Renal cortical epithelial cell (primary cell): Measurements from ENCODE around the gene RALGPS1. TPM values are rescaled to one million over a fixed set of nuclear protein-coding genes. Genes with fewer than 3 reads are reported as not detected.
A peak's percentile ranks its signal among the peaks of the same experiment; 100 is the strongest.

Experiments
- DNase-seq: peaks from one replicate; pipeline ENCODE4 v3.0.0-alpha.2; 2011; ENCODE audit warnings: low read depth
- total RNA-seq: library from RNA; depleted of rRNA; stranded (reverse); fragments of >200 nt; gene quantifications from 2 replicates; pipeline ENCODE4 v1.2.3, GENCODE V29; 2014

Gene RALGPS1
- total RNA-seq, 1 donor from 2014 or later = 5.4 TPM

DNA sequence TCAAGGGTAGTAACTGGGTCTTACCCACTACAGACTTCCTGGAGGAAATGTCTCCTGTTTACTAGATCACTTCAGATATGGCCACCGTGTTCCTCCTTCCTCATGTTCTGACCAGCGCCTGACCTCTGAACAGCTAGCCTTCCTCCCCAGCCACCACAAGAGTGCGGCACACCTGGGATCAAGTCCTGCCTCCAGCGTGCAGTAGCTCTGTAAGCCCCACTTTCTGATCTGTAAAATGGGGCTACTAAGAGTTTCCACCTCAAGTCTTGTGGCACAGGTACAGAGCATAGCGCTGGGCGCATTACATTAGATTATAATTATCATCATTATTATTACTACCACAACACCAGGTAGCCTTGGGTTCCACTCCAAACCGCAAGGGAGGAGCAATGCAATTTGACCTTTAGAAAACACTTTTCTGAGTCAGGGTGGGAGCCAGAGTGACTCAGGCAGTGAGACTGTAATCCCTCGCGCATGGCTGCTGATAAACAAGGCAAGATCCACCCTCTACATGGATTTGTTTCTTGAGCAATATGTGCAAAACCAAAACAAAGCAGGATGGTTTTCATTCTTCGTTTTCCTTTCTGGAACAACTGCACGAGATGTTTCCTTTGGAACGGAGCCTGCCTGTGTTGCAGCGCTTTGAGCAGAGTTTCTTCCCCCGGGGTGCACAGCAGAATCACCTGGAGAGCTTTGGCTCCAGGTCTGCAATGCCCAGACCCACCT is 272.8 kb downstream of the RALGPS1 start:
- peak; percentile 99 for DNase-seq

DNA sequence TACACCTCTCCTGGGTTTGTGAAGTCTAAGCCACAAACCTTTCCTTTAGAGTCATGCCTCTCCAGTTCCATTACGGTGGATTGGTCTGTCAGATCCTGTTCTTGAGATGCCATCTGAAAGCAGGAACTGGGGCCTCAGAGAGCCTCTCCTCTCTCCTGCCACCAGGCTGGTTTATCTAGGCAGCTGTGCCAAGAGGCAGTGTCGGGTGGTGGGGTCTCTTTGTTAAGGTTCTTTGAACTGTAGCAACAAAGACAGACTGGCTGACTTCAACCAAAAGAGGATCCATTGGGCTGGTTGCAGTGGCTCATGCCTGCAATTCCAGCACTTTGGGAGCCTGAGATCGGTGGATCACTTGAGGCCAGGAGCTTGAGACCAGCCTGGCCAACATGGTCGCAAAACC is 273.8 kb downstream of the RALGPS1 start:
- DNase-seq = no peak

DNA sequence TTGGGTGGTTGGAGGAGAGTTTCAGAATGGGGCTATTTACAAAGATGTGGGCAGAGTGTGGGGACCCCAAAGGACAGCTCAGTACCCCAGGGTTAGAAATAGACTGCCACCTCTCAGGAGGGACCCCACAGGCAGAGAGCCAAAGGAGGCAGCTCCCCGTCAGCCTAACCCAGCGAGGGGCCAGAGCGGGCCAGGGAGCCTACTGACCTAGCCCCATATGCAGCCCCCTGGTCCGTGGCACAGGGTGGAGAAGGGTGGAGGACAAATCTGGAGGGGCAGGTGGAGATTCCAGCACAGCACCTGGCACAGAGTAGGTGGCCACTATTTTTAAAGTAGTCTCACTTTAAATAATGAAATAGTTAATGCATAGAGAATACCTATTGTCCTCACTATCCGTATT is 275.0 kb downstream of the RALGPS1 start:
- DNase-seq = no peak

DNA sequence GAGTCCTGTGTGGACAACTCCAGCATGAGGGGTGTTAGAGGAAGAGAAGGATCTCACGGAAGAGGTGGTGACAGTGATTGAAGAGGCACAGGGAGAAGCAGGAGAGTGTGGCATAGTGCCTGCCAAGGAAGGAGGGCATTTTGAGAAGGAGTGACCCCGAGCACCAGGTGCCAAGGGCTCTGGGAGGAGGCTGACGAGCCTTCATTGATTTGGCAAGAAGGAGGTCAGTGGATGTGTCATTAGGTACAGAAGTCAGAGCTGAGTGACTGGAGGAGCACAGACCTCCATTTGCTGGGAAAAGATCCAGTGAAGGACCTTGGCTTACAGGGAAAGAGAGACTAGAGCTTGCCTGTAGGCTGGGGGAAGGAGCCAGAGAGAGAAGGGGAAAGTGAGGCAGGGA is 278.2 kb downstream of the RALGPS1 start:
- DNase-seq = no peak

DNA sequence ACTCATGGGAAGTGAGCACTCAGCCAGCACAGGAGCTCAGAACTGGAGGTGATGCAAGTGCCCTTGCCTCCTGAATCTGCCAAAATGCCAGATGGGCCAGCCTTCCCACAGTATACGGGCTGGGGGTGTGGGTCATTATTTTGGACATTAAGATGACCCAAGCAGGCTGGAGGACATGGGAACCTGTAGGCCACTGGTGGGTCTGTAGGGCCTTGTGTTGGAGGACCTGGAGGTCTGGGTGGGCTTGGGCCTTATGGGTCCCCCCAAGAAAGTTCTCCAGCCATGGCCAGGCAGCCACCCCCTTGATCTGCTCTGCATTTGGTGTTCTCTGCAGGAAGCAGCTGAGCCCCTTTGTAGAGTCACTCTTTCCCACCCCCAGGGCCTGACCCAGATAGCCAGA is 278.9 kb downstream of the RALGPS1 start:
- no peak for DNase-seq

DNA sequence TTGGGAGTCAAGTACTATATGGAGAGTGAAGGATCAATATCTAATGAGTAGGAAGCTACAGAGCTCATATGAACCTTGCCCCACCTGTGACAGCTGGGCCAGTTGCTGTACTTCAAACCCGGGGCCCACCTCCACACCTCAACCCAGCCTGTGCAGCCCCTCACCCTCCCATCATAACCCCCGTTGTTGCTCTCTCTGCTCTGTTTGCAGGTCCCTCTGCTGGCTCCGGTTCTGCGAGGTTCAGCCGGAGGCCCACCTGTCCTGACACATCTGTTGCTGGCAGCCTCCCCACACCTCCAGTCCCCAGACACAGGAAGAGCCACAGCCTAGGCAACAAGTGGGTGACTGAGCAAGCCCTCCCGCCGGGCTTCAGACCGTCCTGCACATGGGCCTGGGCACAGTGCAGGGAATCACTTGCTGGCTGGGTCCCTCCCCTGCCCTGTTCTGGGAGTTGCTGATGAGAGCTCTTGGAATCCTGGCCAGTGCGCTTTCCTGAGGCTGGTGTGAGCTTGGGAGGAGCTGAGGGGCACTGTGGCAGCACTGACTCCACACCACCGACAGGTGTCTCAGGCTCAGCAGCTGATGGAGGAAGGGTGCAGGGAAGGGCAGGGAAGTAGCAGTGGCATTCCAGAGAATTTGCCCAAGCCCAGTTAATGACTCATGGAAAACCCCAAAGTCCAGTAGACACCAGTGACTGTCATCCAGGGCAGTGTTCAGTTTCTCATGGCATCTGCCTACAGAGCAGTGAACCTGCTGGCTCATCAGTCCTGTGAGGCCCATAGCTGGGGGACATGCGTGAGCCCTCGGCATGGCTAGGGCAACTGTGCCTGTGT is 280.5 kb downstream of the RALGPS1 start:
- peak; percentile 80 for DNase-seq

DNA sequence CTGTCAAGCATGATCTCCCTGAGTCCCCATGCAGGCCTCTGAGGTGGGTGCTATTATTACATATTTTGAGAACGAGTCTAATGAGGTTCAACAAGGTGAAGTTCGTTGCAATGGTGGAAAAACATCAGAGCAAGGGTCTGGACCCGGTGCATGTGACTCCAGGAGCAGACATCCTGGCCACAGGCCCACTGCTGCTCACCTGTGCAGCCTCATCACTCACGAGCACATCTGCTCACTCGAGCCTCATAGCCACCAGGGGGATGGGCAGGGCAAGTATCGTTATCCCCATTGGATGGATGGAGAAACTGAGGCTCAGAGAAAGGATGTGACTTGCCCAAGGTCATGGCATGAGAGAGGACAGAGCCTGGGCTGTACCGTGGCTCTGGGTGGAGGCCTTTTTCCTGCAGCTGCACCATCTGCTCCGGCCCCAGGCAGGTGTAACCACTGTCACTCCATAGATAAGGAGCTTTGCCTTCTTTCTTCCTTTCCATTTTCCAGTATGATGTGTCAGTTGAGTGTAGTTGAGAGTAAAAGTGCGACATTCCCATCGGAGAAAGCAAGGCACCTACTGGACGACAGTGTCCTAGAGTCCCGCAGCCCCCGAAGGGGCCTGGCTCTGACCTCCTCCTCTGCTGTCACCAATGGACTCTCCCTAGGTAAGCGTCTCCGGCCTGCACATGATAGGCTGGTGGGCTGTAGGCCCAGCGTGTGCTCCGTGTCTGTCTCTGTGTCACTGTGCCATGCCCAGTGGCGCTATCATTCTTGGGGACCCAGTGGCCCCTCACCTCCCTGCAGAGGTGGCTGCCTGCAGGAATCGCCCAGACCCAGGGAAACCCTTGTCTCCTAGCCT is 281.6 kb downstream of the RALGPS1 start:
- DNase-seq = no peak

DNA sequence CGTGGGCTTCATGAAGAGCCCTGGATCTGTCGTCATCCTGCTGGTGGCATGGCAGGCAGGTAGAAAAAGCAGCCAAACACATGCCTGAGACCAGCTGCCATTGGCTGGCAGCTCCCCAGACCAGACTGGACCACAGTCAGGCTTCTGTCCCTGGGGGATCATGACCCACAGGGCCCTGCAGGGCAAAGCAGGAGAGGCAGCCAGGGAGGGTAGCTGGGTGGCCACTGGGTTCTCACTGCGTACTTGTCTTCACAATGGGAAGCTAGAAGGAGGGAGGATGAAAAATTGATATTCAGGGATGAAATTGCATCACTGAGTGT is 282.2 kb downstream of the RALGPS1 start:
- DNase-seq = no peak

DNA sequence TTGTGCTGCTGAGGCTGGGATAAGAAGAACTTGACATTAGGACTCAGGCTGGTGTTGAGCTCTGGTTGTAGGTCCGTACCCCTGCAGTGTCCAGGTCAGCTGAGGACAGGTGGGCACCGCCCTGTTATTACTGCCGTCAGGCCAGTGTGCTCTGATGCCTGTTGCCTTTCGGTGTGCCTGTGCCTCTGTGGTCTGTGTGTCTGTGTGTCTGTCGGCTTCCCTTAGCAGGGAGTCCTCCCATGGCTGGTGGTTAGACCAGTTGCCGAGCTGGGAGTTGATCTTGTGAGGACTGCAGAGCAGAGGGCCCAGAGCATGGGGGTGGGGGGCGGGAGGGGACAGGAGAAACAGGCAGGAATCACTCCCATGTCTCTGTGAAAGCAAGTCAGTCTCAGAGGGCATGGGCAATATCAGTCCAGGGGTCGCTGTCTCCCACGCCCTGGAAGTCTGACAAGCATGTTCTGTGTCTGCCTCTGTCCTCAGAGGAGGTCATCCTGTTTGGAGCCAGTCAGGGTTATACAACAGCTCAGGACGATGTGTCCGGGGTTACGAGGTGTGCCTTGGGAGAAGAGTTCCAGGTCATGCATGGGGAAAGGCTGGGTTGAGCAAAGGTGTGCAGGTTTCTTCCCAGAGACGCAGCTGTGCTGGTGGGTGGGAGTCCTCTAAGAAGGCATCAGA is 282.7 kb downstream of the RALGPS1 start:
- no peak for DNase-seq

DNA sequence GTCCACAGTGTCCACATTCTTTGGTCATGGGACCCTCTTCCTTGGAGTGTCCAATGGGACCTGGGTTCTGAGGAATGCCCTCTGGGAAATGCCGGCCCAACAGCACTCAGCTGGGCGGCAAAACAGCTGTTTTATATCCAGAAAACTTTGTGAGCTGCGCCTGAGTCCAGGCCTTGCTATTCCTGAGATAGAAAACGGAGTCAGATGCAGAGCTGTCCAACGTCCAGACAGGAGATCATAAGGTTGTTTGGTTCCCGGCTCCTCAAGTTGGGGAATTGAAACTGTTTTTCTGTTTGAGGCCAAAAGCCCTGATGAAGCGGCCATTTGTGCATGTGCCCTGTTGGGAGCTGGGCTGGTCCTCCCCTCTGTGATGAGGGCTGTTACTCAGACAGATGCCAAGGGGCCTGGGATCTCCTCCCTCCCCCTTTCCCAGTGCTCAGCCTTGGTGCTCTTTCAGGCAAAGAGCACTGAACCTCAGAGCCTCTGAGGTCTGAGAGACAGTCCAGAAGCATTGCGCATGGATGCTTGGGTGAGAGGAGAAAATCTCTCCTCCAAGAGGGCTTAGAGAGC is 283.4 kb downstream of the RALGPS1 start:
- no peak for DNase-seq

DNA sequence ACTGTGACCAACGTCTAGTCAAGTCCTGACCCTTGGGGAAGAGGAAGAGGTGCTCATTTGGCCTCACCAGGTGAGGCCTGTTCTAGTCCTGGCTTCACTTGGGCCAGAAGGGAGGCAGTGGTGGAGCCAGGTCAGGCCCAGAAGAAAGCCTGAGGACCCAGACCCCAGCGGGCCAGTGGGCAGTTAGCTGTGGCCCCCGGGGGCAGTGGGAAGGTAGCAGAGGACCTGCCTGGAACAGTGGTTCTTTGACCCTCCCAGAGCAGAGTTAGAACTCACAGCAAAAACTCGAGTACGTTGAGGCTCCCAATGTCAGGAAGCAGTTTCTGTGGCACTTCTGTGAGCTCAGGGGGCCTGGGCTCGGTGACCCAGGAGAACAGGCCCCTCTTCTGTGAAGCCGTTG is 284.0 kb downstream of the RALGPS1 start:
- no peak for DNase-seq

DNA sequence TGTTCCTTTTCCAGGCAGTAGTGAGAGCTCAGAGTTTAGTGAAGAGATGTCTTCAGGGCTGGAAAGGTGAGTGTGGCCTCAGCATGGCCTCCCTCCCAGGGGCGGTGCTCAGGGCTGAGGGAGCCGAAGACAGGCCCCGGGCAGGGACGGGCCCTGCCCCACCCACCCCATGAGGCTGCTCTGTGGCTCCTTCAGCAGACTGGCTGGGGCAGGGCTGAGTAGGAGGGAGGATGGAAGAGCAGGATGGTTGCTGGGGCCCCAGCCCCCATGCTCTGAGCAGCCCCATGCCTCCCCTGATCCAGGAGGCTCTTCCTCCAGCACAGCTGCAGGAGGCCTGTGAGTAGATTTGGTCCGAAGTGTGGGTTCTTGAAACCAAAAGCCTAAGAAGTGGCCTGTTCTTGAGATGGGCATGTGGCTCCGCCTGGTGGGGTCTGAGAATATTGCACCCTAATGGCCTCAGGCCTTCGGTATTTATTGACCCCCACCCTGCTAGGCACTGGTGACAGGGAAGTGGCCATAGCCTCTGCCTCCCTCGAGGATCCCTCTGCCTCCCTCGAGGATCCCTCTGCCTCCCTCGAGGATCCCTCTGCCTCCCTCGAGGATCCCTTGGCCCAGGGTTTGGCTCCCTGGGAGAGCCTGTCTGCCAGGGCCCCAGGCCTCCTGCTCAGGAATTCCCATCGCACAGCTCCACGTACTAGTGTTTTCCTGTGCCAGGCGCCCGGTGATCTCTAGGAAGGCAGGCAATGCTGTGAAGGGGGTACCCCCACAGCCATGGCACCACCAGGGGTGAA is 284.6 kb downstream of the RALGPS1 start:
- DNase-seq = peak; percentile 70

DNA sequence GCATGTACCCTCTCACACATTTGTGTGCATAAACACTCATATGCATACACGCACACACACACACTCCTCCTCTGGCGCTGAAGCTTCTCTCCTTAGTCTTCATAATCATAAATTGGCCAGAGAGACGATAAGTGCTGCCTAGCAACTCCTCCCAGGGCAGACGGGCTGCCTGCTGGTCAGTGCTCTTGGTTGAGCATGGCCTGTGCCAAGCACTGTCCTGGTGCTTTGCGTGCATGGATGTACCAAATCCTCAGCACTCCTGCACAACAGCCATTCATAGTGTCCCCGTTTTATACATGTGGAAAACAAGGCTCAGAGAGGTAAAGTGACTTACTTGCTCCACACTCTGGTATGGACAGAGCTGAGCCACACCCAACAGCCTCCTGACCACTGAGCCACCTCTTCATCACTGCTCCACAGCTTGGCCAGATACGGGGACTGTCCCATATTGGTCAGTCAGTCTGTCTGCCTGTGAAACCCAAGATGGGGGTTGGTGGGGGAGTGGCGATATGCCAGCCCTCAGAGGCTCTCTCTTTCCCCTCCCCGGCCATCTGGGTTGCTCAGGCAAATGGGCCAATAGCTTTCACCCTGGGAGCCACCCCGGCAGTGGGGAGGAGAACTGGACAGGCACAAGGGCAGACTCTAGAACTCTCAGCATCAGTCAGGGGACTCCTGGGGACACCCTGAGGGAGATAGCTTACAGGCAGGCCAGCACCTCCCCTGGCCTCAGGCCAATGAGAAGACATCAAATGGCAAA is 285.7 kb downstream of the RALGPS1 start:
- DNase-seq = no peak

DNA sequence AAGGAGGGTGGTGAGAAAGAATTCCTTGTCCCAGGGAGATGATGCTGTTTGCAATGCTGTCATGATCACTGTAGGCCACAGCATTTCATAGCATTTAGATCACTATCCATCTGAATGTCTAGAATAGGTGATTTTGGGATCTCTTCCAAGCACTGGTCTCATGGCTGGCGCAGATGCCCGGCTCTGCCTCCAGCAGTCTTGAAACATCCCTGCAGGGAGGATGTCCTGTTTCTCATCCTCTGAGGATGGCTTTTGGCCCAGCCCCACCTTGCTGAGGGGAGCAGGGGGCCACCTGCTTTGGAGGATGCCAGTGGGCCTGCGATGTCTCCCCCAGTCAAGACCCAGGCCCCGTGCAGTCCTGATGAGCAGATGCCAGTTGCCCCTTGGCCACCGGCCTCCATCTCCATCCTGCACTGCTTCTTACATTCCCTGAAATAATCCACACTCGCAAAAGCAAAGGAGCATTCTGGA is 286.5 kb downstream of the RALGPS1 start:
- no peak for DNase-seq

DNA sequence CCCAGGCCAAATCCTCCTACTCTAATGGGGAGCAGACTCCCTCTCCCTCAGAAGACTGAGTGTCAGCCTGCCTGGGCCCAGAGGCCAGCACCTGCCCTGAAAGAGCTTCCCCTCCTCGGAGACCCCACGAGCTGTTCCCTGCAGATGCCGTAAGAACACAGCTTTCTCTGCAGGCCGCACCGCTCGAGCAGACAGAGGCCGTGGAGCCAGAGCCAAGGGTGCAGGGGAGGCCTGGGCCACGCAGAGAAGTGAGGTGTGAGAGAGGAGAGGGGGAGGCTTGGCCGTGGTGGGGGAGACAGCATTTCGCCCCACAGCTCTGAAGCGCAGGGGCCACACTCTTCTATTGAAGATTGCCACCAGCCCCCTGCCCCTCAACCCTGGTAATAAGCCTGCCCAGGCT is 287.1 kb downstream of the RALGPS1 start:
- DNase-seq = no peak

DNA sequence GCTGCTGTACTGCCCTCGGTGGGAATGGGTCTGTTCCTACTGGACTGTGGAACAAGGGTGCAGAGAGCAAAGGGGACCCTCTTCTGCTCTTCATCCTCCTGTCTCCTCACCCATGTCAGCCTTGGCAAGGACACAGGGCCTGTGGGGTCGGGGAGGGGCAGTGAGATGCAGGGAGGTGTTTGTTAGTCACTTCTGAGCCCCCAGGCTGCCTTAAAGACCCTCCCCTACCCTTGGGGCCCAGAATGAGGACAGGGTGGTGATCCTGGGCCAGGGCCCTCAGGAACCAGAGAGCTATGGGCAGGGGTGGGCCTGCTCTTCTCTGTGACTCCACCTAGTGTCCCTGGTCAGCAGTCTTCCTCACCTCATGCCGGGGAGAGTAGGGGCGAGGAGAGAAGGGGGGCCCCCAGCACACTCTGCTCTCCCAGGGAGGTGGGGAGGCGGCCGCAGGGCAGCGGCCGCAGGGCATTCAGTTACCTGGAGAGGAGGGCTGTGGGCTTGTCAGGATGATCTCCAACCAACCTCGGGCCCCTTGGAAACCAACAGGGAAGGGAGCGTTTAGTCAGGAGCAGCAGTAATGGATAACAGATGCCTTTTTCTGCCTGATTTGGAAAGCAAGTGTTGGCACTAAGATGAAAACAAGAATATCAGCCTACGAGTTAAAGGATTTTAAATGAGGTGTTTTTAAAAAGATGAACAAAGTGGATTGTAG is 288.0 kb downstream of the RALGPS1 start:
- DNase-seq = no peak

DNA sequence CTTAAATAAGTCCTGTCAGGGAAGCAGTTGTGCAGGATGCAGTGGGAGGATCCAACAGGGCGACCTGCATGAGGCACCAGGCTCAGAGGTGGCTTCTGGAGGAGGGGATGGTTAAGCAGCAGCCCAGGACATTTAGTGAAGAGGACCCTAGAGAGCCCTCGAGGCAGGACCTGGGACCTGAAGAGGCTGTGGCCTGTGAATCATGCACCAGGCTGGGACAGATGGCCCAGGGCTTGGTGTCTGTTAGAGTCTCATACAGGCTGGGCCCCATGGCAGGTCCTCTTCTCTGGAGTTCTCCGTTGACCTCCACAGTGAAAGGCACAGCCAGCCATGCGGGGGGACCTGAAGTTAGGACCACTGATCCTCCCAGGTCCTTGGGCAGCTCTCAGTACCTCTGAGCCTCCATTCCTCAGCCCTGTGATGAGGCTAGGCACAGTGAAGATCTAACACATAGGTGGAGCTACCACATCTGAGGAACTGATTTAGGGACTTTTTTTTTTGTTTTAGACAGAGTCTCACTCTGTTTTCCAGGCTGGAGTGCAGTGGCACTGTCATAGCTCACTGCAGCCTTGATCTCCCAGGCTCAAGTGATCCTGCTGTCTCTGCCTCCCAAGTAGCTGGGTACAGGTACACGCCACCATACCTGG is 289.2 kb downstream of the RALGPS1 start:
- DNase-seq = no peak

DNA sequence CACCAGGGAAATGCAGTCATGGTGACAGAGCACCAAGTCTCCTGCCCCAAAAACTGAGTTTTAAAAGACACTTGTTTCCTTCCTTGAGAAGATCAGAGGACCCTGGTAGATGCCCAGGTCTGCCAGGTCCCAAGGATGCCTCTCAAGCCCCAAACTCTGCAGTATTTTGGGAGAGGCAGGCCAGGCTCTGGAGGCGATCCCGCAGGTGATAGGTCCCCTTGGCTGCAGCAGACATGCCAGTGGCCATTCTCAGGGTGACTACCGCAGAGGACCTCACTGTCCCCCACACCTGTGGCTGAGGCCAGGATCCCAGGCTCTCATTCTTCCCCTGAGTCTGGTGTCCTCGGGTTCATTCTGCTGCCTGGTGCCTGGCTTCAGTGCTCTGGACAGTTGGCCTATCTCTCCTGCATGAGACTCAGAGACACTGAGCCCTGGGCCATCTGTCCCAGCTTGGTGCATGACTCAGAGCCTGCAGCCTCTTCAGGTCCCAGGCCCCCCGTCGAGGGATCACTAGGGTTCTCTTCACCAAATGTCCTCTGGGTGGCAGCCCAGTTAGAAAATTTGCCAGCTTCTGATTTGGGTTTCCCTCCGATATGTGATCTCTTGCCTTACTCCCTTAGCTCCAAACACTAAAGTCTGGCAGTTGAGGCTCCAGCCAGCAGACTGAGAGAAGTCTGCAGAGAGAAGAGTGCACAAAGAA is 290.3 kb downstream of the RALGPS1 start:
- DNase-seq = no peak
